Sigmoid colon (tissue), 7 donors: ENCODE data around the gene ALDH3A2. TPM values are rescaled to one million over a fixed set of nuclear protein-coding genes. Genes with fewer than 3 reads are reported as not detected.

ENCODE experiments used
- DNase-seq: peaks from one replicate; pipeline ENCODE4 v3.0.0-alpha.2; 2019
- H3K27ac ChIP-seq, 4 donors: fragments of 200-600 bp; sonication (generic); one replicate each; pipeline ENCODE4 v1.5.1; 2016 to 2019; ENCODE audit warnings: mild to moderate bottlenecking in 1 of 4
- H3K27me3 ChIP-seq, 3 donors: fragments of 200-600 bp; sonication (generic); one replicate each; pipeline ENCODE4 v1.5.1; 2019; ENCODE audit warnings: mild to moderate bottlenecking in 1 of 3
- H3K36me3 ChIP-seq, 4 donors: fragments of 200-600 bp; sonication (generic); one replicate each; pipeline ENCODE4 v1.5.1; 2016 to 2019
- H3K4me1 ChIP-seq, 4 donors: fragments of 200-600 bp; sonication (generic); one replicate each; pipeline ENCODE4 v1.5.1; 2017 to 2019
- H3K4me3 ChIP-seq, 4 donors: fragments of 200-600 bp; sonication (generic); one replicate each; pipeline ENCODE4 v1.5.1; 2017 to 2019; ENCODE audit warnings: mild to moderate bottlenecking in 2 of 4, moderate library complexity in 1 of 4
- H3K9me3 ChIP-seq, 4 donors: fragments of 200-600 bp in 3 of 4; sonication (generic) in 3 of 4; one replicate each; pipeline versions ENCODE4 v1.5.1 to v1.6.1; 2013 to 2019
- EP300 ChIP-seq, 4 donors: sonication (generic); formaldehyde crosslinking; IDR thresholded peaks; one replicate each; pipeline ENCODE4 v1.6.1; 2017; ENCODE audit warnings: antibody characterized with exemption in 4 of 4
- POLR2A ChIP-seq, 2 donors: fragments of 450-650 bp; IDR thresholded peaks; one replicate each; pipeline ENCODE4 v1.6.1; 2016; ENCODE audit warnings: antibody characterized with exemption in 2 of 2, mild to moderate bottlenecking in 2 of 2, moderate library complexity in 2 of 2
- POLR2AphosphoS5 ChIP-seq, 4 donors: sonication (generic); formaldehyde crosslinking; IDR thresholded peaks; one replicate each; pipeline ENCODE4 v1.6.1; 2017; ENCODE audit warnings: antibody characterized with exemption in 4 of 4
- WGBS, 2 donors: extraction: QIAGEN DNeasy Blood & Tissue Kit; methylation state at CpG; one replicate each; pipeline ENCODE4 v1.1.7; 2013; 5-methylcytosine and 5-hydroxymethylcytosine counted together
- intact Hi-C: fragments of 100-400 bp; cut with DNase I; formaldehyde crosslinking; loops from one replicate; pipeline ENCODE4 v1.15.1; 2023
- polyA plus RNA-seq, 3 donors: library from polyadenylated mRNA; stranded (reverse); fragments of 200-250 nt; gene quantifications; one replicate each; pipeline ENCODE4 v1.2.3, GENCODE V29; 2013
- total RNA-seq, 4 donors: library from RNA; depleted of rRNA; stranded (reverse); fragments of >200 nt; gene quantifications; one replicate each; pipeline ENCODE4 v1.1.0, GENCODE V29; 2016
- TF ChIP-seq, protein P1 (sequence below), 4 experiments: fragments of 450-650 bp in 3 of 4; fragments of 200-600 bp in 1 of 4; IDR thresholded peaks; one replicate each; pipeline ENCODE4 v1.5.1; 2016 to 2019; ENCODE audit warnings: antibody characterized with exemption in 4 of 4, mild to moderate bottlenecking in 3 of 4, moderate library complexity in 2 of 4
- donor health status: healthy with polysubstance abuse.
- donor health status: Bipolar disorder and iron deficiency.
- donor health status: healthy.

ALDH3A2 gene
- total and polyA plus RNA-seq, 7 donors, result 45.0 to 104 (median 58.6) TPM

GRCh38 chr17:19654342-19654886 lies 5.9 kb downstream of the ALDH3A2 start:
- Histone ChIP-seq H3K27me3 (no peaks in the 10 kb centered on the region), H3K4me3 (no peak overlapping the region), H3K27ac (no peak overlapping the region), H3K9me3 (no peaks in the 10 kb centered on the region), H3K4me1 (peaks cover 0 to 44% (median 33%) of the 10 kb centered on the region in 4 donors), H3K36me3 (peaks cover 12 to 56% (median 21%) of the 10 kb centered on the region in 4 donors)
- WGBS, 2 donors, result 98 to 99% methylated on average over 30 of the region's 30 CpGs
- intact Hi-C loops, result no loop called here
- TF ChIP-seq POLR2A (IDR thresholded peaks at IDR 0.05) (no peak), POLR2AphosphoS5 (IDR thresholded peaks at IDR 0.05) (no peak), EP300 (IDR thresholded peaks at IDR 0.05) (no peak)
- TF ChIP-seq, protein P1, sequence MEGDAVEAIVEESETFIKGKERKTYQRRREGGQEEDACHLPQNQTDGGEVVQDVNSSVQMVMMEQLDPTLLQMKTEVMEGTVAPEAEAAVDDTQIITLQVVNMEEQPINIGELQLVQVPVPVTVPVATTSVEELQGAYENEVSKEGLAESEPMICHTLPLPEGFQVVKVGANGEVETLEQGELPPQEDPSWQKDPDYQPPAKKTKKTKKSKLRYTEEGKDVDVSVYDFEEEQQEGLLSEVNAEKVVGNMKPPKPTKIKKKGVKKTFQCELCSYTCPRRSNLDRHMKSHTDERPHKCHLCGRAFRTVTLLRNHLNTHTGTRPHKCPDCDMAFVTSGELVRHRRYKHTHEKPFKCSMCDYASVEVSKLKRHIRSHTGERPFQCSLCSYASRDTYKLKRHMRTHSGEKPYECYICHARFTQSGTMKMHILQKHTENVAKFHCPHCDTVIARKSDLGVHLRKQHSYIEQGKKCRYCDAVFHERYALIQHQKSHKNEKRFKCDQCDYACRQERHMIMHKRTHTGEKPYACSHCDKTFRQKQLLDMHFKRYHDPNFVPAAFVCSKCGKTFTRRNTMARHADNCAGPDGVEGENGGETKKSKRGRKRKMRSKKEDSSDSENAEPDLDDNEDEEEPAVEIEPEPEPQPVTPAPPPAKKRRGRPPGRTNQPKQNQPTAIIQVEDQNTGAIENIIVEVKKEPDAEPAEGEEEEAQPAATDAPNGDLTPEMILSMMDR (IDR thresholded peaks at IDR 0.05), result no peak
- no peak for DNase-seq

GRCh38 chr17:19654896-19655295 lies 6.3 kb downstream of the ALDH3A2 start:
- H3K27ac ChIP-seq, result no peak overlapping the region
- H3K9me3 ChIP-seq, result no peaks in the 10 kb centered on the region
- peaks cover 12 to 56% (median 21%) of the 10 kb centered on the region in 4 donors for H3K36me3 ChIP-seq
- TF ChIP-seq EP300 (IDR thresholded peaks at IDR 0.05) (no peak), POLR2A (IDR thresholded peaks at IDR 0.05) (no peak), POLR2AphosphoS5 (IDR thresholded peaks at IDR 0.05) (no peak)
- TF ChIP-seq, protein P1 (IDR thresholded peaks at IDR 0.05), result no peak
- H3K4me3 ChIP-seq, result no peak overlapping the region
- H3K27me3 ChIP-seq, result no peaks in the 10 kb centered on the region
- DNase-seq, result no peak
- WGBS, 2 donors, result 95 to 97% methylated on average over 4 of the region's 4 CpGs
- H3K4me1 ChIP-seq, result peaks cover 0 to 39% (median 30%) of the 10 kb centered on the region in 4 donors
- intact Hi-C loops, result no loop called here

DNA sequence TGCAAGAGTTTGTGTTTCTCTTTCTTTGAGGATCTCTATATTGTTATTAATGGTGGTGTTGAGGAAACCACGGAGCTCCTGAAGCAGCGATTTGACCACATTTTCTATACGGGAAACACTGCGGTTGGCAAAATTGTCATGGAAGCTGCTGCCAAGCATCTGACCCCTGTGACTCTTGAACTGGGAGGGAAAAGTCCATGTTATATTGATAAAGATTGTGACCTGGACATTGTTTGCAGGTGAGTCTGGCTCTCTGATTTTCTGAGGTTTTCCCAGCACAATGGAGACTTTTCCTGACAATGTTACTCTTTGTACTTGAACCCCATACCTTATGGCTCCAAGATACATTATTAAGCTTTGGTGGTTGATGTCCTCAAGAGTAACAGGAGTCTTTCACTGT lies 7.8 kb downstream of the ALDH3A2 start:
- H3K4me3 ChIP-seq, result no peak overlapping the region
- H3K4me1 ChIP-seq, result peaks cover 0 to 25% (median 16%) of the 10 kb centered on the region in 4 donors
- H3K27ac ChIP-seq, result no peak overlapping the region
- intact Hi-C loops, result loop anchor here (2.0 kb wide), 1 partner anchor 16 kb away; no protein-coding TSS in a partner anchor
- H3K36me3 ChIP-seq, result peaks cover 12 to 69% (median 21%) of the 10 kb centered on the region in 4 donors
- DNase-seq, result no peak
- TF ChIP-seq POLR2A (IDR thresholded peaks at IDR 0.05), result no peak
- TF ChIP-seq, protein P1 (IDR thresholded peaks at IDR 0.05), result no peak
- no peak for TF ChIP-seq POLR2AphosphoS5 (IDR thresholded peaks at IDR 0.05)
- TF ChIP-seq EP300 (IDR thresholded peaks at IDR 0.05), result no peak
- 93% methylated on average over 4 of the region's 4 CpGs for WGBS, 2 donors
- H3K9me3 ChIP-seq, result no peaks in the 10 kb centered on the region
- no peaks in the 10 kb centered on the region for H3K27me3 ChIP-seq

DNA sequence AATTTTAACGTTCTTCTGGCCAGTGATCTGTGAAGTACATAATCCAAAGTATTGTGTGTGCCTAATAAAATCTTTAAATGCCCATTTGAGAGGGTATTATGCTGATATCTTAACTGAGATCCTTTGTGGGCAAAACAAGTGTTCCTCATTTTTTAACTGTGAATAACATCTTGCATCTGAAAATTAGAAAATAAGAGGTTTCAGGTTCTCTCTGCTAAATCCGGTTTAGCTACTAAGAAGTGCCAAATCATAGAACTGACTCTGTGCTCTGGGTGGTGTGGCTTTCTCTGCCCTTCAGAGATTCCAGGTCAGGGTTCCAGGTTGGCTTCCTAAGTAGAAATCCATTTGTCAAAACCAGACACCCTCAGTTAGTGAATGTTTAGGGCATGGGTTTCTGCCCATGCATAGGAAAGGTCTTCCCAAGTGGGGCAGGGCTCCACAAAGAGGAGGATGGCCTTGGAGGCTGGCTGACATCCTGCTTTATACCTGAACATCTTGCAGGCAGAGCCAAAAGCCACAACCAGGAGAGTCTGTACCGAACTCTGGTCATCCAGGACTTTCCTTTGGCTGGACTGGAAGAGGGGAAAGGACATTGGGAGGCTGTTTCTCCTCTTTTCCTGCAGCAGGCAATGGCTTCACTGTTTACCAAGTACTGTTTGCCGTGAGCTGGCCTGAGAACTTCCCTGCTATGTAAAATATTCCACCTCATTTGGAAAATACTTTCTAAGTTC lies 8.5 kb downstream of the ALDH3A2 start:
- intact Hi-C loops, result loop anchor here (2.0 kb wide), 1 partner anchor 16 kb away; no protein-coding TSS in a partner anchor
- no peak for DNase-seq

More for the DNA sequence above, 8.5 kb downstream of the ALDH3A2 start:
- H3K9me3 ChIP-seq, result no peaks in the 10 kb centered on the region
- no peak overlapping the region for H3K4me3 ChIP-seq
- peaks cover 12 to 76% (median 21%) of the 10 kb centered on the region in 4 donors for H3K36me3 ChIP-seq
- no peaks in the 10 kb centered on the region for H3K27me3 ChIP-seq
- H3K27ac ChIP-seq, result peak overlapping the region in 1 of 4 donors; percentile 27
- 82 to 86% methylated on average over 4 of the region's 4 CpGs for WGBS, 2 donors
- TF ChIP-seq, protein P1 (IDR thresholded peaks at IDR 0.05), result no peak
- no peak for TF ChIP-seq EP300 (IDR thresholded peaks at IDR 0.05)
- no peak for TF ChIP-seq POLR2AphosphoS5 (IDR thresholded peaks at IDR 0.05)
- no peak for TF ChIP-seq POLR2A (IDR thresholded peaks at IDR 0.05)
- H3K4me1 ChIP-seq, result peaks cover 0 to 18% (median 9%) of the 10 kb centered on the region in 4 donors
